ENCODE measurements around the gene TUFT1. TPM values are rescaled to one million over a fixed set of nuclear protein-coding genes. Genes with fewer than 3 reads are reported as not detected.
"Not testable (repeated sequence)": the region's sequence is repeated elsewhere in the genome, so short reads cannot be mapped to it uniquely, and the experiment has no call there.

Gene TUFT1
- total RNA-seq, 1 donor from 2014 or later, result 33.3 TPM

DNA sequence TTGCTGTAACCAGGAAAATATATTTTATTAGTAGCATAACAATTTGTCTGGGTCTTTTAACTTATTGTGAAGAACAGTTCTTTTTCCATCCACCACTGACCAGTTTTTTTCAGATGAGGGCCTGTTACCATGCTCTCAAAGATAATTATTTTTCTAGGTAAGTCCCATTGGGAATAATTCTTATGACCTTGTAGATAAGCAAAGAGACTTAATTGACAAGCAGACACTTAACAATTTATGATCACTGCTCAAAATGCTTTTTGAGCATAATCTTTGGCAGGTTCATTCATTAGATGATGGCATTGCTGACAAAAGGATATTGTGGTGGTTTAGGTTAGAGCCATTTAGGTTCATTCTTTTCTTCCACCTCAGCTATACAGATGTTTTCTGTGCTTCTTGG, 78.4 kb downstream of the TUFT1 start:
- no peak for DNase-seq

DNA sequence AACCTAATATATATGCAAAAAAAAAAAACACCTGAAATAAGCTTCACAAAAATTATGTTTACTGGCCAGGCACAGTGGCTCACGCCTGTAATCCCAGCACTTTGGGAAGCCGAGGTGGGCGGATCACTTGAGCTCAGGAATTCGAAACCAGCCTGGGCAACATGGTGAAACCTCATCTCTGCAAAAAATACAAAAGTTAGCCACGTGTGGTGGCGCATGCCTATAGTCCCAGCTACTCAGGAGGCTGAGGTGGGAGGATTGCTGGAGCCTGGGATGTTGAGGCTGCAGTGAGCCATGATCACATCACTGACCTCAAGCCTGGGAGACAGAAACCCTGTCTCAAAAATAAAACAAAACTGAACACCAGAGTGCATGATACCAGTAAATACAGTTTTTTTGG, 78.9 kb downstream of the TUFT1 start:
- not testable (repeated sequence) for DNase-seq

DNA sequence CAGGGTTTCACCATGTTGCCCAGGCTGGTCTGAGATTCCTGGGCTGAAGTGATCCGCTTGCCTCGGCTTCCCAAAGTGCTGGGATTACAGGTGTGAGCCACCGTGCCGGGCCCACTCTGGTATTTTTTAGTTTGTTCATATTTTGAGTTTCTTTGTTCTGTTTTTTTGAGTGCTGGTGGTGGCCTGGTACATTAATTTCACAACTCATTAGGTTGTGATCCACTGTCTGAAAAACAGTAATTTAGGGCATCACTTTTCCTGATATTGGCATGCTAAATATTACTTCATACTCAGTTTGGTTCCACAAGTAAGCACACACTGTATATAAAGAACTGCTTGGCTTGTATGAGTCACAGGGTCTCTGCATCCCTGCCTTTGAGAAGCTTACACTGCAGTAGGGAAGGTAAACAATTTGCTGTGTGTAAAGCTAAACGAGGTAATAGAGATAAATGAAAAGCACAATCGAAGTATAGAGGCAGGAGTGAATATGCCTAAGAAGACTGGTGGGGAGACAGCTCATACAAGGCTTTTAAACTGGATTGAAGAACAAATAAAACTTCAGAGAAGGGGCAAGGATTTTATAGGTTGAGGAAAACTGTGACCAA, 79.5 kb downstream of the TUFT1 start:
- DNase-seq, result no peak

DNA sequence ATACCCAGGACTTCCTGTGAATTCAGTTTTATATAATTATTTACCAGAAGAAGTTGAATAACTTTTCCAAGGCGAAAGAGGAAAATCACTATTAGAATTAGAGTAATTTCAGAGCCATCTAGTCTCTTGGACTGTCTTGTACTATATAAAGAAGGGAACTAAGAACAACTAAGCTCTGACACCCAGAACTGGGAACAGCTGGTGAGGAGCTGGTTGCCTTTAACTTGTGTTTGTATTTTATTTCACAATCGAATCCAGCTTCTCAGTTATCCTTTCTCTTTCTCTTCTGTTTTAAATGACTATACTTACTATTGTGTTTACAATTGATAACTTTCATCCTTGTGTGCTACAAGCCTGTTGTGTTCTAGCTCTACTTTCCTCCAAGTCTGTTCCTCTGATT, 80.2 kb downstream of the TUFT1 start:
- DNase-seq, result no peak

DNA sequence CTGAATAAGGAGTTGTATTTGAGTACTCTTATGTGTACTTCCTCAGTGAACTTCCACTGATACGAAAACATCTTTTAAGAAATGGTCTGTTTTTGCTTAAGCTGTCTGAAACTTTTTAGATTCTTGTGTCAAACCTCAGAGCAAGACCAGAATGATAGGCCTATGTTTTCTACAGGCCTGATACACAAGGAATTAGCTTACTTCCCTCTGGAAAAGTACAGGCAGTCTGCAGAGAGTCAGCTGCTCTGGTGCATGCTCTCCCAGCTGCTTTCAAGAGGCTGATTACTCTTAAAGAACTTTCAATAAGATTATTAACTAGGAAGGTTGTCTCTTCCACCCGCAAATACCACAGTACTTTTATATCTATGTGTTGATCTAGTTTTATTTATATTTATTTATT, 81.2 kb downstream of the TUFT1 start:
- DNase-seq, result no peak

DNA sequence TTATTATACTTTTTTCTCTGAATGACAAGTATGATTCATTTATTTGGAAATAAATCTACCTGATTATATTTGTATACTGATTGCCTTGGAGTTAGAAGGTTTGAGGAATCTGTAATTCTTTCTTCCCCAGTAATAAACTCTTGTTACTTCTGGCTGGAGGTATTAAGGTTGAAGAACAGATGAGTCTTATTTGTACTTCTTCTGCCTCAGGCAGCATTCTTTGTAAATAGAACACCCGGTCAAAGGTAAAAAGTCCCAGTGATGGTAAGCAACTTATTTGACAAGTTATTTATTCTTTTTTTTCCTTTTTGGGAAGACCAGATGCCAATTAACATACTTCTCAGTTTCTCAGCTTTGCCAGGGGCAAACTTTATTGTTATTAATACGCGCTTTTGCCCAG, 84.7 kb downstream of the TUFT1 start:
- no peak for DNase-seq

DNA sequence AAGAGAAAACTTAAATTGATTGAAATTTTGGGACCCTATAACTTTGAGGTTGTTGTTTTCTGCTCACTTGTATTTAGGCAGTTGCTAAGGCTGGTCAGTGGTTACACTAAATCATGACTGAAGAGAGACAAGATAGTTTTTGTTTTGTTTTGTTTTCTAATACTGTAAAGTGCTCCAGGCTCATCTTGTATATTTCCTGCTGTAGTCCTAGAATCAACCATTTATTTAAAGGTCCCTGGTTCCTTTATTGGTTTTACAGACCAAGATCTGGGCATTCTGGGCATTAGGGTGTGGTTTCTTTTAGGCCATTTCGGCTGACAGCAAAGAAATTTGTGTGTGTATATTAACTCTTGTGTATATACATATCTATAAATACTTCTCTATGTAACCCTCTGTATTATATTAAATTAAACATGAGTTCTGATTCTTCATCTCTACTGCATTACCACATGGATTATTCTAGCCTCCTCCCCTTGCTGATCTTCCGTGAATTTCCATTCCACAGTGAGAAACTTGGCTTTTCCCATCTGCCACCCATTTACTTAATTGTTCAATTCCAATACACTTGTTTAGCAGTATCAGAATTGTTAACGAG, 86.7 kb downstream of the TUFT1 start:
- no peak for DNase-seq

DNA sequence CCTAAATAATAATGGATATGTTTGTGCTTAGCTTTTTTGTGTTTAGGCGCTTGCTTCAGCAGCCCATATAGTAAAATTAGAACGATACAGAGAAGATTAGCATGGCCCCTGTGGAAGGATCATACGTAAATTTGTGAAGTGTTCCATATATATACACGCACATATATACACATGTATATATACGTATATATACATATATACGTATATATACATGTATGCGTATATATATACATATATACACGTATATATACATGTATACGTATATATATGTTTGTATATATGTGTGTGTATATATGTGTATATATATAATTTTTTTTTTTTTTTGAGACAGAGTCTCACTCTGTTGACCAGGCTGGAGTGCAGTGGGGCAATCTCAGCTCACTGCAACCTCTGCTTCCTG, 89.2 kb downstream of the TUFT1 start:
- no peak for DNase-seq

Small RNA genes within 50 kb of the gene (small RNA-seq; reads per million reads assigned to genes)
- not detected for gene MIR554 (ENCODE audit: low replicate concordance)
- gene RF00405 (ENCODE audit: low replicate concordance), result not detected
- gene RNU6-1062P (ENCODE audit: low replicate concordance), result not detected

Other genes starting within 250 kb of the TUFT1 start
- 39.9 TPM for gene PI4KB, start 212.9 kb upstream of the TUFT1 start, total RNA-seq
- gene RFX5, start 193.1 kb upstream of the TUFT1 start, total RNA-seq, result 22.8 TPM
- gene SELENBP1, start 167.6 kb upstream of the TUFT1 start, total RNA-seq, result 46.2 TPM
- 176 TPM for gene PSMB4, start 140.7 kb upstream of the TUFT1 start, total RNA-seq
- gene POGZ, start 80.8 kb upstream of the TUFT1 start, total RNA-seq, result 53.0 TPM
- 6.0 TPM for gene CGN, start 28.9 kb upstream of the TUFT1 start, total RNA-seq
- gene SNX27, start 71.7 kb downstream of the TUFT1 start, total RNA-seq, result 33.4 TPM
- 0.49 TPM for gene CELF3, start 176.5 kb downstream of the TUFT1 start, total RNA-seq
- gene RIIAD1, start 181.2 kb downstream of the TUFT1 start, total RNA-seq, result not detected
- 63.9 TPM for gene MRPL9, start 223.2 kb downstream of the TUFT1 start, total RNA-seq

Measured in skin of body (tissue), 3 donors.